ENCODE measurements around the gene OR52N2. TPM values are rescaled to one million over a fixed set of nuclear protein-coding genes. Genes with fewer than 3 reads are reported as not detected.

The OR52N2 gene
- total RNA-seq, 1 experiment from 2014 or later, result not detected

GRCh38 chr11:5833446-5833845 is 24.7 kb downstream of the OR52N2 start (continued):
- no peak for TF ChIP-seq CTCF (IDR thresholded peaks at IDR 0.05 in 2 of 3, conservative IDR thresholded peaks at IDR 0.05 in 1 of 3; ENCODE audit: borderline replicate concordance in 1 of 3, insufficient read depth in 1 of 3, low read depth in 2 of 3, low read length in 2 of 3)
- no peak for TF ChIP-seq EZH2 (IDR thresholded peaks at IDR 0.05)
- TF ChIP-seq SRF (IDR thresholded peaks at IDR 0.05; ENCODE audit: low read depth), result no peak
- TF ChIP-seq ELF1 (IDR thresholded peaks at IDR 0.05; ENCODE audit: borderline replicate concordance, low read depth), result no peak
- TF ChIP-seq POLR2AphosphoS5 (IDR thresholded peaks at IDR 0.05; ENCODE audit: low read depth, low read length), result no peak
- TF ChIP-seq ATF3 (IDR thresholded peaks at IDR 0.05), result no peak
- TF ChIP-seq SP1 (IDR thresholded peaks at IDR 0.05; ENCODE audit: low read depth), result no peak

- no peak overlapping the region for H3K27ac ChIP-seq (ENCODE audit: low read depth, low read length)
- H3K9me2 ChIP-seq (ENCODE audit: insufficient read depth), result no peaks in the 10 kb centered on the region
- ChIA-PET RAD21 (ENCODE audit: low non-redundant PET in 1 of 2, low total read pairs in 2 of 2, uncharacterized antibody in 2 of 2, unreplicated experiment in 2 of 2) (no interaction called here), POLR2A (no interaction called here), CTCF (no interaction called here)
- H4K20me1 ChIP-seq (ENCODE audit: insufficient read depth), result no peaks in the 10 kb centered on the region
- intact Hi-C loops (cut with micrococcal nuclease), result no loop called here
- BruUV-seq (replicated peaks), result no TSS peak
- ATAC-seq (no peak), DNase-seq (ENCODE audit: low read depth, low spot score) (no peak)
- H2AFZ ChIP-seq (ENCODE audit: low read depth, low read length, poor library complexity, severe bottlenecking), result no peak overlapping the region
- H3K4me1 ChIP-seq (ENCODE audit: control insufficient read depth in 1 of 2, insufficient read depth in 2 of 2, low read length in 2 of 2), result no peaks in the 10 kb centered on the region
- no peaks in the 10 kb centered on the region for H3K9me3 ChIP-seq (ENCODE audit: control insufficient read depth in 1 of 2, insufficient read depth in 1 of 2, low read depth in 1 of 2, low read length in 2 of 2)
- H3K79me2 ChIP-seq (ENCODE audit: insufficient read depth, low read length), result no peaks in the 10 kb centered on the region
- no peaks in the 10 kb centered on the region for H3K36me3 ChIP-seq (ENCODE audit: control insufficient read depth in 1 of 2, insufficient read depth in 2 of 2, low read length in 2 of 2)
- H3K9ac ChIP-seq (ENCODE audit: low read length), result no peak overlapping the region
- H3K27me3 ChIP-seq (ENCODE audit: insufficient read depth, low read length), result peaks cover 34% of the 10 kb centered on the region
- no peak overlapping the region for H3K4me2 ChIP-seq (ENCODE audit: low read length)
- no peak overlapping the region for H3K4me3 ChIP-seq (replicated peaks in 1 of 2; ENCODE audit: low read depth in 1 of 2, low read length in 2 of 2)
- no peak for TF ChIP-seq CBX3 (IDR thresholded peaks at IDR 0.05; ENCODE audit: low read depth)
- TF ChIP-seq EZH2 (IDR thresholded peaks at IDR 0.05), result no peak
- TF ChIP-seq EGR1 (IDR thresholded peaks at IDR 0.05; ENCODE audit: low read depth), result no peak
- TF ChIP-seq POLR2A (IDR thresholded peaks at IDR 0.05; ENCODE audit: borderline replicate concordance, extremely low read depth, insufficient read depth, insufficient read length), result no peak
- no peak for TF ChIP-seq ELF1 (IDR thresholded peaks at IDR 0.05; ENCODE audit: borderline replicate concordance, low read depth)
- TF ChIP-seq POLR2AphosphoS5 (IDR thresholded peaks at IDR 0.05; ENCODE audit: low read depth, low read length), result no peak
- TF ChIP-seq ZBTB33 (IDR thresholded peaks at IDR 0.05; ENCODE audit: extremely low read depth, insufficient replicate concordance, low read length), result no peak
- no peak for TF ChIP-seq CTCF (IDR thresholded peaks at IDR 0.05 in 2 of 3, conservative IDR thresholded peaks at IDR 0.05 in 1 of 3; ENCODE audit: borderline replicate concordance in 1 of 3, insufficient read depth in 1 of 3, low read depth in 2 of 3, low read length in 2 of 3)
- no peak for TF ChIP-seq REST (IDR thresholded peaks at IDR 0.05; ENCODE audit: low read depth)
- TF ChIP-seq RAD21 (IDR thresholded peaks at IDR 0.05; ENCODE audit: low read depth), result no peak
- no peak for TF ChIP-seq SRF (IDR thresholded peaks at IDR 0.05; ENCODE audit: low read depth)
- no peak for TF ChIP-seq TCF7L2 (IDR thresholded peaks at IDR 0.05; ENCODE audit: borderline replicate concordance, extremely low read depth, insufficient read depth, insufficient read length)
Observed at GRCh38 chr11:5837695-5838094, 29.0 kb downstream of the OR52N2 start.
